Fibroblast of the aortic adventitia (primary cell): Measurements from ENCODE around the gene KATNA1. TPM values are rescaled to one million over a fixed set of nuclear protein-coding genes. Genes with fewer than 3 reads are reported as not detected.

Experiments
- DNase-seq: peaks from one replicate; pipeline ENCODE4 v3.0.0-alpha.2; 2010; ENCODE audit warnings: low read depth
- H3K4me3 ChIP-seq: 2 replicates; pipeline ENCODE4 v1.5.1; 2011; ENCODE audit warnings: low read depth, mild to moderate bottlenecking, control low read depth, low read length, moderate library complexity
- CTCF ChIP-seq: IDR thresholded peaks from 2 replicates; pipeline ENCODE4 v1.5.1; 2011; ENCODE audit warnings: mild to moderate bottlenecking, low read length, control low read depth, inconsistent platforms; ENCODE audit not compliant: insufficient read depth
- total RNA-seq: library from RNA; depleted of rRNA; stranded (reverse); fragments of >200 nt; gene quantifications from 2 replicates; pipeline ENCODE4 v1.2.3, GENCODE V29; 2012; ENCODE audit warnings: low replicate concordance

The KATNA1 gene
- total RNA-seq, 1 donor, result 26.7 TPM

GRCh38 chr6:149581349-149581748 lies 67.2 kb downstream of the KATNA1 start:
- no peak for DNase-seq
- TF ChIP-seq CTCF, result no peak
- no peak overlapping the region for H3K4me3 ChIP-seq

- DNase-seq, result no peak
- no peak overlapping the region for H3K4me3 ChIP-seq
- TF ChIP-seq CTCF, result no peak
Measured at GRCh38 chr6:149580880-149581279, 67.6 kb downstream of the KATNA1 start.

GRCh38 chr6:149567945-149568585 lies 80.4 kb downstream of the KATNA1 start:
- no peak for TF ChIP-seq CTCF
- no peak for DNase-seq
- no peak overlapping the region for H3K4me3 ChIP-seq

- DNase-seq, result no peak
- TF ChIP-seq CTCF, result no peak
- H3K4me3 ChIP-seq, result peak overlapping the region; percentile 90
Measured at GRCh38 chr6:149567194-149567586, 81.3 kb downstream of the KATNA1 start.

- no peak for TF ChIP-seq CTCF
- peak overlapping the region; percentile 90 for H3K4me3 ChIP-seq
- DNase-seq, result peak; percentile 31
Measured at GRCh38 chr6:149566410-149567193, 81.9 kb downstream of the KATNA1 start.

GRCh38 chr6:149565527-149566409 lies 82.7 kb downstream of the KATNA1 start, which contains the start of gene GINM1:
Gene GINM1 (plus strand): TSS chr6:149566375. CDS start chr6:149566415, 40 bp downstream.
- peak; percentile 78 for TF ChIP-seq CTCF
- peak; percentile 94 for DNase-seq
- peak within 1 kb of the TSS; percentile 90 for H3K4me3 ChIP-seq
